Calu3 (cell line): ENCODE measurements around the gene HRCT1. TPM values are rescaled to one million over a fixed set of nuclear protein-coding genes. Genes with fewer than 3 reads are reported as not detected.

ENCODE experiments used
- BruUV-seq: library from RNA; stranded (reverse); fragments of 400-500 nt; replicated peaks from 2 replicates; lab custom pipeline; 2021; lab: Mats Ljungman, UMichigan
- CTCF ChIA-PET: fragments of 300-600 bp; sonication (Branson Sonifier 250); formaldehyde crosslinking; loops from one replicate; lab custom pipeline; 2022; ENCODE audit warnings: antibody characterized with exemption; lab: Charles Lee
- DNase-seq: peaks from one replicate; pipeline ENCODE4 v3.0.0; 2022
- H3K27ac Mint-ChIP-seq: one replicate; pipeline ENCODE4 v1.8.0; 2022; ENCODE audit warnings: mixed read lengths; ENCODE audit not compliant: unreplicated experiment
- H3K27me3 Mint-ChIP-seq: one replicate; pipeline ENCODE4 v1.8.0; 2022; ENCODE audit warnings: mixed read lengths; ENCODE audit not compliant: unreplicated experiment
- H3K36me3 Mint-ChIP-seq: one replicate; pipeline ENCODE4 v1.8.0; 2022; ENCODE audit warnings: mild to moderate bottlenecking, moderate library complexity, mixed read lengths; ENCODE audit not compliant: insufficient read depth, unreplicated experiment
- H3K4me1 Mint-ChIP-seq: one replicate; pipeline ENCODE4 v1.8.0; 2022; ENCODE audit warnings: mild to moderate bottlenecking, low read depth, mixed read lengths; ENCODE audit not compliant: unreplicated experiment
- H3K4me3 Mint-ChIP-seq: one replicate; pipeline ENCODE4 v1.8.0; 2022; ENCODE audit warnings: mild to moderate bottlenecking, low read depth, moderate library complexity, mixed read lengths; ENCODE audit not compliant: unreplicated experiment
- H3K9me3 Mint-ChIP-seq: one replicate; pipeline ENCODE4 v1.8.0; 2022; ENCODE audit warnings: low read depth, mixed read lengths; ENCODE audit not compliant: unreplicated experiment
- CTCF ChIP-seq: fragments of 200-600 bp; IDR thresholded peaks from one replicate; pipeline ENCODE4 v1.8.0; 2022; ENCODE audit warnings: antibody characterized with exemption; ENCODE audit not compliant: unreplicated experiment
- intact Hi-C: fragments of 100-400 bp; cut with micrococcal nuclease; formaldehyde crosslinking; loops from one replicate; pipeline ENCODE4 v1.10.0; 2022; ENCODE audit not compliant: unreplicated experiment
- total RNA-seq: library from RNA; stranded (reverse); gene quantifications from 2 replicates; pipeline ENCODE4 v1.2.3, GENCODE V29; 2022

HRCT1 gene
- total RNA-seq, 1 experiment from 2014 or later: 0.90 TPM

- Mint-ChIP-seq H3K27ac (no peak overlapping the region), H3K9me3 (no peaks in the 10 kb centered on the region), H3K4me1 (no peaks in the 10 kb centered on the region), H3K27me3 (no peaks in the 10 kb centered on the region), H3K4me3 (no peak overlapping the region), H3K36me3 (no peaks in the 10 kb centered on the region)
- CTCF ChIA-PET: no interaction called here
- intact Hi-C loops: no loop called here
- TF ChIP-seq CTCF: no peak
- no peak for DNase-seq
- BruUV-seq: no TSS peak
Observed at GRCh38 chr9:35923598-35923926, 17.6 kb downstream of the HRCT1 start.

GRCh38 chr9:35923927-35924763, 18.1 kb downstream of the HRCT1 start:
- Mint-ChIP-seq H3K4me3 (no peak overlapping the region), H3K27me3 (peaks cover 1% of the 10 kb centered on the region), H3K27ac (no peak overlapping the region), H3K4me1 (no peaks in the 10 kb centered on the region), H3K9me3 (no peaks in the 10 kb centered on the region), H3K36me3 (no peaks in the 10 kb centered on the region)
- no peak for TF ChIP-seq CTCF
- BruUV-seq: no TSS peak
- intact Hi-C loops: no loop called here
- CTCF ChIA-PET: no interaction called here
- no peak for DNase-seq

GRCh38 chr9:35928591-35929452, 22.8 kb downstream of the HRCT1 start:
- peaks cover 17% of the 10 kb centered on the region for H3K27me3 Mint-ChIP-seq
- intact Hi-C loops: no loop called here
- no peak overlapping the region for H3K27ac Mint-ChIP-seq
- no peaks in the 10 kb centered on the region for H3K4me1 Mint-ChIP-seq
- no peak for TF ChIP-seq CTCF
- H3K36me3 Mint-ChIP-seq: no peaks in the 10 kb centered on the region
- CTCF ChIA-PET: no interaction called here
- BruUV-seq: no TSS peak
- DNase-seq: no peak
- H3K4me3 Mint-ChIP-seq: no peak overlapping the region
- no peaks in the 10 kb centered on the region for H3K9me3 Mint-ChIP-seq

- Mint-ChIP-seq H3K36me3 (no peaks in the 10 kb centered on the region), H3K4me3 (no peak overlapping the region), H3K4me1 (no peaks in the 10 kb centered on the region), H3K9me3 (no peaks in the 10 kb centered on the region), H3K27ac (no peak overlapping the region), H3K27me3 (peaks cover 17% of the 10 kb centered on the region)
- BruUV-seq: no TSS peak
- DNase-seq: no peak
- intact Hi-C loops: no loop called here
- CTCF ChIA-PET: no interaction called here
- no peak for TF ChIP-seq CTCF
Observed at GRCh38 chr9:35929453-35929718, 23.4 kb downstream of the HRCT1 start.
